Measurements from ENCODE around the gene PEX5L. TPM values are rescaled to one million over a fixed set of nuclear protein-coding genes. Genes with fewer than 3 reads are reported as not detected.

PEX5L gene
- total and polyA plus RNA-seq, 2 donors (not counting 1 experiment from before 2014, with no cell fraction given) = 0.52 to 5.9 TPM

- Histone ChIP-seq H3K36me3 (ENCODE audit: control insufficient read depth, insufficient read depth, low read length) (no peaks in the 10 kb centered on the region), H3K9ac (ENCODE audit: insufficient read depth, low read length) (no peak overlapping the region), H3K4me2 (ENCODE audit: extremely low read depth, insufficient read depth, low read length) (no peak overlapping the region), H3K9me3 (ENCODE audit: control insufficient read depth, insufficient read depth, low read depth, low read length) (no peaks in the 10 kb centered on the region), H3K4me1 (ENCODE audit: control insufficient read depth, extremely low read depth, insufficient read depth, low read length) (no peaks in the 10 kb centered on the region), H3K79me2 (ENCODE audit: control insufficient read depth, insufficient read depth, low read length) (no peaks in the 10 kb centered on the region), H3K27me3 (ENCODE audit: control insufficient read depth, insufficient read depth, low read length) (no peaks in the 10 kb centered on the region), H2AFZ (ENCODE audit: low read length) (no peak overlapping the region), H3K27ac (ENCODE audit: insufficient read depth, low read length) (no peak overlapping the region), H4K20me1 (ENCODE audit: control insufficient read depth, extremely low read depth, insufficient read depth, low read length) (no peaks in the 10 kb centered on the region), H3K4me3 (replicated peaks in 1 of 4; ENCODE audit: control extremely low read depth in 1 of 4, insufficient read depth in 1 of 4, low read depth in 3 of 4, low read length in 4 of 4) (no peak overlapping the region)
- no peak for DNase-seq (ENCODE audit: low read depth in 2 of 2)
- TF ChIP-seq EZH2 (IDR thresholded peaks at IDR 0.05; ENCODE audit: low read length, missing control alignments) (no peak), CTCF (conservative IDR thresholded peaks at IDR 0.05 in 1 of 2, IDR thresholded peaks at IDR 0.05 in 1 of 2; ENCODE audit: low read depth in 1 of 2, low read length in 2 of 2) (no peak)
These were observed 78.6 kb downstream of the PEX5L start for GRCh38 chr3:179958143-179958542.

- no peak overlapping the region for H3K4me2 ChIP-seq (ENCODE audit: extremely low read depth, insufficient read depth, low read length)
These were observed 79.4 kb downstream of the PEX5L start for GRCh38 chr3:179957264-179957845.

GRCh38 chr3:179956416-179956830 lies 80.3 kb downstream of the PEX5L start:
- TF ChIP-seq CTCF (conservative IDR thresholded peaks at IDR 0.05 in 1 of 2, IDR thresholded peaks at IDR 0.05 in 1 of 2; ENCODE audit: low read depth in 1 of 2, low read length in 2 of 2) = no peak
- H3K4me1 ChIP-seq (ENCODE audit: control insufficient read depth, extremely low read depth, insufficient read depth, low read length) = no peaks in the 10 kb centered on the region
- H2AFZ ChIP-seq (ENCODE audit: low read length) = no peak overlapping the region
- H3K36me3 ChIP-seq (ENCODE audit: control insufficient read depth, insufficient read depth, low read length) = no peaks in the 10 kb centered on the region
- H3K27ac ChIP-seq (ENCODE audit: insufficient read depth, low read length) = no peak overlapping the region
- no peaks in the 10 kb centered on the region for H3K9me3 ChIP-seq (ENCODE audit: control insufficient read depth, insufficient read depth, low read depth, low read length)
- DNase-seq (ENCODE audit: low read depth in 2 of 2) = peak in 1 of 2 donors; percentile 37
- H3K4me3 ChIP-seq (replicated peaks in 1 of 4; ENCODE audit: control extremely low read depth in 1 of 4, insufficient read depth in 1 of 4, low read depth in 3 of 4, low read length in 4 of 4) = no peak overlapping the region
- no peak overlapping the region for H3K4me2 ChIP-seq (ENCODE audit: extremely low read depth, insufficient read depth, low read length)
- H4K20me1 ChIP-seq (ENCODE audit: control insufficient read depth, extremely low read depth, insufficient read depth, low read length) = no peaks in the 10 kb centered on the region
- no peaks in the 10 kb centered on the region for H3K27me3 ChIP-seq (ENCODE audit: control insufficient read depth, insufficient read depth, low read length)
- H3K79me2 ChIP-seq (ENCODE audit: control insufficient read depth, insufficient read depth, low read length) = no peaks in the 10 kb centered on the region
- H3K9ac ChIP-seq (ENCODE audit: insufficient read depth, low read length) = no peak overlapping the region

More at GRCh38 chr3:179957264-179957845, 79.4 kb downstream of the PEX5L start:
- TF ChIP-seq EZH2 (IDR thresholded peaks at IDR 0.05; ENCODE audit: low read length, missing control alignments) (no peak), CTCF (conservative IDR thresholded peaks at IDR 0.05 in 1 of 2, IDR thresholded peaks at IDR 0.05 in 1 of 2; ENCODE audit: low read depth in 1 of 2, low read length in 2 of 2) (no peak)
- no peaks in the 10 kb centered on the region for H3K9me3 ChIP-seq (ENCODE audit: control insufficient read depth, insufficient read depth, low read depth, low read length)
- H3K27ac ChIP-seq (ENCODE audit: insufficient read depth, low read length) = no peak overlapping the region
- no peaks in the 10 kb centered on the region for H3K36me3 ChIP-seq (ENCODE audit: control insufficient read depth, insufficient read depth, low read length)
- no peaks in the 10 kb centered on the region for H3K4me1 ChIP-seq (ENCODE audit: control insufficient read depth, extremely low read depth, insufficient read depth, low read length)
- no peak overlapping the region for H3K9ac ChIP-seq (ENCODE audit: insufficient read depth, low read length)
- no peaks in the 10 kb centered on the region for H3K79me2 ChIP-seq (ENCODE audit: control insufficient read depth, insufficient read depth, low read length)
- no peak overlapping the region for H2AFZ ChIP-seq (ENCODE audit: low read length)
- DNase-seq (ENCODE audit: low read depth in 2 of 2) = no peak
- H3K4me3 ChIP-seq (replicated peaks in 1 of 4; ENCODE audit: control extremely low read depth in 1 of 4, insufficient read depth in 1 of 4, low read depth in 3 of 4, low read length in 4 of 4) = no peak overlapping the region
- H3K27me3 ChIP-seq (ENCODE audit: control insufficient read depth, insufficient read depth, low read length) = no peaks in the 10 kb centered on the region
- H4K20me1 ChIP-seq (ENCODE audit: control insufficient read depth, extremely low read depth, insufficient read depth, low read length) = no peaks in the 10 kb centered on the region

Measured in fibroblast of lung (primary cell).